ENCODE data around the gene PPIE. TPM values are rescaled to one million over a fixed set of nuclear protein-coding genes. Genes with fewer than 3 reads are reported as not detected.
"Not testable (repeated sequence)": the region's sequence is repeated elsewhere in the genome, so short reads cannot be mapped to it uniquely, and the experiment has no call there.

PPIE gene
- polyA plus RNA-seq, 1 of the 3 experiments (the other 2 are of a cell fraction): 78.4 TPM

GRCh38 chr1:39773369-39773979 is 34.8 kb downstream of the PPIE start:
- H3K27me3 ChIP-seq (ENCODE audit: insufficient read depth); DNase-seq; POLR2A ChIA-PET; H3K9ac ChIP-seq; H3K4me1 ChIP-seq (ENCODE audit: control insufficient read depth in 1 of 2, insufficient read depth in 2 of 2, low read depth in 1 of 2, low read length in 1 of 2); H3K9me2 ChIP-seq; H3F3A ChIP-seq (replicated peaks; ENCODE audit: insufficient read depth); H3K36me3 ChIP-seq (replicated peaks in 1 of 2; ENCODE audit: control insufficient read depth in 1 of 2, insufficient read depth in 2 of 2, low read length in 1 of 2); H3K27ac ChIP-seq (ENCODE audit: low read depth in 2 of 2, low read length in 1 of 2); H3K9me3 ChIP-seq; H3K79me2 ChIP-seq (ENCODE audit: insufficient read depth); H4K20me1 ChIP-seq (ENCODE audit: insufficient read depth); H2AFZ ChIP-seq (ENCODE audit: low read depth); H3K4me2 ChIP-seq; CTCF ChIA-PET; H3K4me3 ChIP-seq (ENCODE audit: low read depth in 2 of 2, low read length in 1 of 2): not testable (repeated sequence)
- WGBS (ENCODE audit: low lambda C conversion rate): no CpG with 5 or more reads among the region's 23 CpGs

- H3K79me2 ChIP-seq (ENCODE audit: insufficient read depth); H3K4me3 ChIP-seq (ENCODE audit: low read depth in 2 of 2, low read length in 1 of 2); DNase-seq; H3K27ac ChIP-seq (ENCODE audit: low read depth in 2 of 2, low read length in 1 of 2); H3K4me2 ChIP-seq; H2AFZ ChIP-seq (ENCODE audit: low read depth); H3K9me3 ChIP-seq; H3K36me3 ChIP-seq (replicated peaks in 1 of 2; ENCODE audit: control insufficient read depth in 1 of 2, insufficient read depth in 2 of 2, low read length in 1 of 2); H3K9me2 ChIP-seq; POLR2A ChIA-PET; H3F3A ChIP-seq (replicated peaks; ENCODE audit: insufficient read depth); H3K9ac ChIP-seq; CTCF ChIA-PET; H3K4me1 ChIP-seq (ENCODE audit: control insufficient read depth in 1 of 2, insufficient read depth in 2 of 2, low read depth in 1 of 2, low read length in 1 of 2); H4K20me1 ChIP-seq (ENCODE audit: insufficient read depth); H3K27me3 ChIP-seq (ENCODE audit: insufficient read depth): not testable (repeated sequence)
- WGBS (ENCODE audit: low lambda C conversion rate): 100% methylated on average over 2 of the region's 11 CpGs
Observed at GRCh38 chr1:39775141-39775540, 36.5 kb downstream of the PPIE start.

- H3K9me3 ChIP-seq; H3K4me2 ChIP-seq; H3K27ac ChIP-seq (ENCODE audit: low read depth in 2 of 2, low read length in 1 of 2); H3K4me3 ChIP-seq (ENCODE audit: low read depth in 2 of 2, low read length in 1 of 2); H3K79me2 ChIP-seq (ENCODE audit: insufficient read depth); H3F3A ChIP-seq (replicated peaks; ENCODE audit: insufficient read depth); H3K9ac ChIP-seq; CTCF ChIA-PET; H3K9me2 ChIP-seq; H4K20me1 ChIP-seq (ENCODE audit: insufficient read depth); H3K4me1 ChIP-seq (ENCODE audit: control insufficient read depth in 1 of 2, insufficient read depth in 2 of 2, low read depth in 1 of 2, low read length in 1 of 2); H3K27me3 ChIP-seq (ENCODE audit: insufficient read depth); H2AFZ ChIP-seq (ENCODE audit: low read depth); DNase-seq; H3K36me3 ChIP-seq (replicated peaks in 1 of 2; ENCODE audit: control insufficient read depth in 1 of 2, insufficient read depth in 2 of 2, low read length in 1 of 2); POLR2A ChIA-PET: not testable (repeated sequence)
- WGBS (ENCODE audit: low lambda C conversion rate): 72% methylated on average over 7 of the region's 20 CpGs
Observed at GRCh38 chr1:39775676-39776399, 37.2 kb downstream of the PPIE start.

- DNase-seq: no peak
- peaks cover 6% of the 10 kb centered on the region; the same call in 1 of the 2 replicates for H3K27me3 ChIP-seq (ENCODE audit: insufficient read depth)
- TF ChIP-seq EP300 (IDR thresholded peaks at IDR 0.05; ENCODE audit: borderline replicate concordance in 1 of 2, low read depth in 1 of 2, low read length in 1 of 2) (no peak), SMC3 (IDR thresholded peaks at IDR 0.05; ENCODE audit: low read depth, low read length) (no peak), JUND (IDR thresholded peaks at IDR 0.05) (no peak), CHD2 (IDR thresholded peaks at IDR 0.05; ENCODE audit: low read length, partially characterized antibody) (no peak), PBX3 (IDR thresholded peaks at IDR 0.05) (no peak)
- H4K20me1 ChIP-seq (ENCODE audit: insufficient read depth): no peaks in the 10 kb centered on the region
- no peaks in the 10 kb centered on the region for H3K79me2 ChIP-seq (ENCODE audit: insufficient read depth)
- H3K9ac ChIP-seq: no peak overlapping the region
- H3F3A ChIP-seq (replicated peaks; ENCODE audit: insufficient read depth): no peaks in the 10 kb centered on the region
- no peak overlapping the region for H3K4me3 ChIP-seq (ENCODE audit: low read depth in 2 of 2, low read length in 1 of 2)
- ChIA-PET POLR2A (no interaction called here), CTCF (no interaction called here)
- H2AFZ ChIP-seq (ENCODE audit: low read depth): no peak overlapping the region
- H3K9me2 ChIP-seq: no peaks in the 10 kb centered on the region
- WGBS (ENCODE audit: low lambda C conversion rate): 89% methylated on average over 12 of the region's 12 CpGs
- H3K27ac ChIP-seq (ENCODE audit: low read depth in 2 of 2, low read length in 1 of 2): no peak overlapping the region
- H3K36me3 ChIP-seq (replicated peaks in 1 of 2; ENCODE audit: control insufficient read depth in 1 of 2, insufficient read depth in 2 of 2, low read length in 1 of 2): no peaks in the 10 kb centered on the region
- no peaks in the 10 kb centered on the region for H3K9me3 ChIP-seq
- no peaks in the 10 kb centered on the region; a peak in 1 of 4 replicates for H3K4me1 ChIP-seq (ENCODE audit: control insufficient read depth in 1 of 2, insufficient read depth in 2 of 2, low read depth in 1 of 2, low read length in 1 of 2)
- no peak overlapping the region for H3K4me2 ChIP-seq
Observed at GRCh38 chr1:39776400-39776713, 37.7 kb downstream of the PPIE start.

Measured in SK-N-SH (cell line).